RWPE1 (cell line): ENCODE data around the gene VPS18.

Source experiments
- CTCF ChIA-PET: fragments of 350-600 bp; sonication (Branson Sonifier 250); formaldehyde crosslinking; extraction: SDS; loops from one replicate; lab custom pipeline; 2021; lab: Yijun Ruan, JAX
- POLR2A ChIA-PET: fragments of 400-600 bp; formaldehyde crosslinking; extraction: SDS; loops from one replicate; lab custom pipeline; 2020; ENCODE audit warnings: antibody characterized with exemption; ENCODE audit not compliant: low non-redundant PET; lab: Yijun Ruan, JAX
- DNase-seq: peaks from one replicate; pipeline ENCODE4 v3.0.0; 2012; ENCODE audit warnings: low spot score
- H3K27ac ChIP-seq: fragments of 450-650 bp; 2 replicates; pipeline ENCODE4 v1.5.1; 2017
- TF ChIP-seq, protein P1 (sequence below): fragments of 450-650 bp; conservative IDR thresholded peaks from 2 replicates; pipeline ENCODE4 v1.5.1; 2017; ENCODE audit warnings: low read depth, mild to moderate bottlenecking

The VPS18 gene

DNA sequence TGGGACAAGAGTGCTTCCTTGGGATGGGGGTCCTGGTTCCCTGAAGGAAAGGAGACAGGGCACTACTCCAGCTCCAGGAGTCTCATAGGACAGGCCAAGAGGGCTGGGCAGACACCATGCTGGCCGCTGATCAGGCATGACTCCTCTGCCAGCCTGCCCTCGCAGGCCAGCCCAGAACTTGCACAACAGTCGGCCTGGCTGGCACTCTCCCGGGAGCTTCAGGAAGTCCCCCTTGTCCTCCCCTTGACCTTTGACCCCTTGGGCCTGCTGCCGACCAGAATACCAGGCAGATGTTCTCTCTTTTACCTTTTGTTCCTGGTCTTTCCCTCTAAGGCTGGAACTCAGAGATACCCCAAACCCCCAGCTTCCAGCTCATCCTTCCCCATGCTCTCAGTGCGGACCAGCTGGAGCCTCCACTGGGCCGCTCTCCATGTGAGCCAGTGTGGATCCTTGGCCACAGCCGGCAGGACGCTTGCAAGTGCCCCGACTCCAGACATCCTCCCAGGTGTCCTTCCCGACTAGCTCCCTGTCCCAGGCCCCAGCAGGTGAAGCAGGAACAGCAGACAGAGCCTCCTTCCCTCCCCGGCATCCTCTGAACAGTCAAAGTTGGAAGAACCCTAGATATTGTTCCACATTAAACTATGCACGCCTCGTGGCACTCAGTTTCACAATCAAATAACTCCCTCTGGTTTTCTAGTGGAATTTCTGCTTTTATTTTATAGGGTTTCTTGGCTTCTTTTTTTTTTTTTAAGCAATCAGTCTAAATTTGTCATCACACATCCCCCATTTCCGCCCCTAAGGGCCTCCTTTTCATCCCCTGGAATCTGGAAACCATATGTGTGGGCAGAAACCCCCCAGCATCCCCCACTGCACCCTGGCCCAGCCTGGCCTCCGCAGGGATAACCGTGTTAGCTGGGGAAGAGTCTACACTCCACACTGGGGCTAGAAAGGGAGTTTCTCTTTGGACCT lies 15.7 kb downstream of the VPS18 start:
- H3K27ac ChIP-seq: peak overlapping the region; percentile 10
- no peak for DNase-seq
- ChIA-PET CTCF (interaction anchor here (0.9 to 2.3 kb wide), 2 partner anchors 21 to 151 kb away, joined by 6 to 8 read pairs; no protein-coding TSS in a partner anchor), POLR2A (no interaction called here)
- TF ChIP-seq, protein P1, sequence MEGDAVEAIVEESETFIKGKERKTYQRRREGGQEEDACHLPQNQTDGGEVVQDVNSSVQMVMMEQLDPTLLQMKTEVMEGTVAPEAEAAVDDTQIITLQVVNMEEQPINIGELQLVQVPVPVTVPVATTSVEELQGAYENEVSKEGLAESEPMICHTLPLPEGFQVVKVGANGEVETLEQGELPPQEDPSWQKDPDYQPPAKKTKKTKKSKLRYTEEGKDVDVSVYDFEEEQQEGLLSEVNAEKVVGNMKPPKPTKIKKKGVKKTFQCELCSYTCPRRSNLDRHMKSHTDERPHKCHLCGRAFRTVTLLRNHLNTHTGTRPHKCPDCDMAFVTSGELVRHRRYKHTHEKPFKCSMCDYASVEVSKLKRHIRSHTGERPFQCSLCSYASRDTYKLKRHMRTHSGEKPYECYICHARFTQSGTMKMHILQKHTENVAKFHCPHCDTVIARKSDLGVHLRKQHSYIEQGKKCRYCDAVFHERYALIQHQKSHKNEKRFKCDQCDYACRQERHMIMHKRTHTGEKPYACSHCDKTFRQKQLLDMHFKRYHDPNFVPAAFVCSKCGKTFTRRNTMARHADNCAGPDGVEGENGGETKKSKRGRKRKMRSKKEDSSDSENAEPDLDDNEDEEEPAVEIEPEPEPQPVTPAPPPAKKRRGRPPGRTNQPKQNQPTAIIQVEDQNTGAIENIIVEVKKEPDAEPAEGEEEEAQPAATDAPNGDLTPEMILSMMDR: no peak

DNA sequence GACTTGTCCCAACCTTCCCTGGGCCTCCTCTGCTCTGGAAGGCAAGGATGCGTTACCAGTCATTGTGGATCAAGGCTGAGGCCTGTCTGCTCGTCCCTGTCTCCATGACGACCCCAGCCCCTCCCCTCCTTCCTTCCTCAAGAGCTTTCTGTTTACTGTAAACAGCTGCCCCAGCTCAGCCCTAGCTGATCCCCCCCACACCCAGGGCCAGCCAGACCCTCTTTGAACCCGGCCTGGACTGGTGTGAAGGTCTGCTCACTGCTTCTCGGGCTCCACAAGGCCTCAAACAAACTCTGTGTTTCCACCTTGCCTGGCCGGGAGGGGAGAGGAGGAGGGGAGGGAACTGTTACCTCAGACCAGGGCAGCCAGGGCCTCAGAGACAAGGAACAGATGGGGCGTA lies 16.9 kb downstream of the VPS18 start:
- POLR2A ChIA-PET: interaction anchor here (0.7 kb wide), 1 partner anchor 264 kb away, joined by 3 read pairs; no protein-coding TSS in a partner anchor
- H3K27ac ChIP-seq: no peak overlapping the region
- CTCF ChIA-PET: interaction anchor here (0.6 to 1.3 kb wide), 2 partner anchors 11 to 19 kb away, joined by 4 read pairs; no protein-coding TSS in a partner anchor
- DNase-seq: no peak
- TF ChIP-seq, protein P1: no peak

DNA sequence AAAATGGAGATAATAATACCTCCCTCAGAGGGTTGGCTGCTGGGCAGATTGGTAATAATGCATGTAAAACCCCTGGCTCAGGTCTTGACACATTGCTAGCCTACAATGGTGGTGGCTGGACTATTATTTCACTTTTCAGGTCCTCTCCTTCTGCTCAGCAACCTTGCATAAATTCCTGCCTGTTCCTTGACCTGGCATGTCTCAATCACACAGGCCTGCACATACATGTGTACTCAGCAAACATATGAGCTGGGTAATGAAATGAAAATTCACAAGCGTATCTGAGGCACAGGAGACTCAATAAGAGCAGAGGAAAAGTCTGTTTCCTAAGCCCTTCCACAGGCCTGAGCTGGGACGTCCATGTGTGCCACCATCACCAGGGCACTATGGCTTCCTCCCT lies 17.4 kb downstream of the VPS18 start:
- H3K27ac ChIP-seq: no peak overlapping the region
- TF ChIP-seq, protein P1: no peak
- DNase-seq: no peak
- ChIA-PET POLR2A (interaction anchor here (0.7 kb wide), 1 partner anchor 263 kb away, joined by 3 read pairs; no protein-coding TSS in a partner anchor), CTCF (interaction anchor here (0.6 to 1.3 kb wide), 2 partner anchors 12 to 14 kb away, joined by 4 to 8 read pairs; no protein-coding TSS in a partner anchor)

DNA sequence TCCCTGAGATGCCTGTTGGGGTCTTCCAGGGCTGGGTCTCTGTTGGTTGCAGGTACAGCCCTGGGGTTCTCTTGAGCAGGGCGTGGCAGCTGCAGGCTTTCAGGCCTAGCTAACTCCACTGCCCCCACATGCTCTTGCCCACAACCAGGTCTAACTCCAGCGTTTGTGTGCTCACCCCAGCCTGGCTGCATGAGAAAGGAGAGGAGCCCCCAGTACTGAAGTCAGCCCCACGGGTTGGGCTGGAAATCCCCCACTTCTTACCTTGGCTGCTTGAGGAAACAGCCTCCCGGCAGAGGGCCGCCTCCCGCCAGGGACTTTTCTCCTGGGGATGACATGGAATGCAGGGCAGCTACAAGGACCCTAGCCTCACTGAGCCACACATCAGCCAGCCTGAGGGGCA lies 18.2 kb downstream of the VPS18 start:
- CTCF ChIA-PET: interaction anchor here (0.6 kb wide), 1 partner anchor 15 kb away, joined by 8 read pairs; no protein-coding TSS in a partner anchor
- H3K27ac ChIP-seq: no peak overlapping the region
- TF ChIP-seq, protein P1: no peak
- DNase-seq: no peak
- POLR2A ChIA-PET: no interaction called here

DNA sequence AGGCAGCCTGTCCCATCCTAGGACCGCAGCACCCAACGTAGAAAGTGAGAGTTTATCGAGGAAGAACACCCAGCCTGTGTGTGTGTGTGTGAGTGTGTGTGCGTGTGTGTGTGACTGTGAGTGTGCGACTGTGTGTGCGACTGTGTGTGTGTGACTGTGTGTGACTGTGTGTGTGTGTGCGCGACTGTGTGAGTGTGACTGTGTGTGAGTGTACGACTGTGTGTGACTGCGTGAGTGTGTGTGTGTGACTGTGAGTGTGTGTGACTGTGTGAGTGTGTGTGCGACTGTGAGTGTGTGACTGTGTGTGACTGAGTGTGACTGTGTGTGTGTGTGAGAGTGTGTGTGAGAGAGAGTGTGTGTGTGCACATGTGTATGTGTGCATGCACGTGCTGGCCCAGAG lies 19.8 kb downstream of the VPS18 start:
- no peak overlapping the region for H3K27ac ChIP-seq
- no peak for DNase-seq
- TF ChIP-seq, protein P1: no peak
- ChIA-PET CTCF (interaction anchor here (1.0 to 1.9 kb wide), 2 partner anchors 11 to 17 kb away, joined by 3 to 5 read pairs; no protein-coding TSS in a partner anchor), POLR2A (no interaction called here)

DNA sequence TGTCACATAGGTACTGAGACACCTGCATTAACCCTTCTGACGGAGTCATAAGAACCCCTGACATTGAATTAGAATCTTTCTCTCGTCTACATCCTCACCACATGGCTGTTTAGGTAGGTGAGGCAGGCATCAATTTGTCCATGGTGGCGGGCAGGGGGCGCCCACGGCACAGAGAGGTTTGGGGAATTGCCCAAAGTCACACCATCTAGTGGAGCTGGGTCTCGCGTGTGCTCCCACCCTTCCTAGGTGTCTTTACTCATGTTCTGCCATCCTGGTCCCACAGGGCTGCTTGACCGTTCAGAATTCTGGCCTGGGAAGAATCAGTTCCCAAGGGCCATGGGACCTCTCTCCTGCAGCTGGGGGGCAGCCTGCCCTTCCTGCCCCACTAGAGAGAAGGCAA lies 20.2 kb downstream of the VPS18 start:
- ChIA-PET CTCF (interaction anchor here (0.7 to 1.9 kb wide), 3 partner anchors 12 to 110 kb away, joined by 3 to 8 read pairs (median 5); no protein-coding TSS in a partner anchor), POLR2A (no interaction called here)
- TF ChIP-seq, protein P1: no peak
- no peak overlapping the region for H3K27ac ChIP-seq
- no peak for DNase-seq
